K562 (cell line): ENCODE data around the gene DCAF10. TPM values are rescaled to one million over a fixed set of nuclear protein-coding genes. Genes with fewer than 3 reads are reported as not detected.
A peak's percentile ranks its signal among the peaks of the same experiment; 100 is the strongest.

Experiments used
- ATAC-seq: fragments of 200-7000 bp; cut with Tn5 transposase; 3 replicates; pipeline ENCODE4 v1.9.1; 2020; ENCODE audit warnings: moderate library complexity
- BruUV-seq: library from RNA; stranded (reverse); fragments of 400-500 nt; replicated peaks from 2 replicates; lab custom pipeline; 2021; lab: Mats Ljungman, UMichigan
- CTCF ChIA-PET: fragments of 300-600 bp; formaldehyde crosslinking; extraction: SDS; loops from one replicate; lab custom pipeline; 2021; ENCODE audit warnings: low intra/inter-chr PET ratio; lab: Yijun Ruan, JAX
- POLR2A ChIA-PET: fragments of 300-600, 350-650 bp; sonication (Branson Sonifier 250); formaldehyde crosslinking; extraction: SDS; loops from one replicate; lab custom pipeline; 2021; ENCODE audit warnings: antibody characterized with exemption, inconsistent platforms; lab: Yijun Ruan, JAX
- DNase-seq, 4 experiments: peaks; one replicate each; pipeline versions ENCODE4 v3.0.0 to v3.0.0-alpha.2; 2011 to 2018; ENCODE audit warnings: low spot score in 3 of 4, mixed read lengths in 3 of 4; ENCODE audit errors: extremely low read depth in 1 of 4
- FAIRE-seq: peaks from 2 replicates; lab custom pipeline; 2011; peaks lifted over from hg19 to GRCh38; lab: Jason Lieb, UNC
- H2AFZ ChIP-seq: 2 replicates; pipeline ENCODE4 v1.6.0; 2011; ENCODE audit warnings: low read depth, low read length, control low read depth, inconsistent platforms
- H3K27ac ChIP-seq: fragments of 200-600 bp; 3 replicates; pipeline ENCODE4 v1.8.0; 2011; ENCODE audit warnings: low read depth, mild to moderate bottlenecking, control low read depth, inconsistent platforms, low read length, moderate library complexity, mixed read lengths; ENCODE audit errors: extremely low read depth
- H3K27me3 ChIP-seq, 2 experiments: fragments of 300-600 bp in 1 of 2; 2 replicates in 1 of 2; 3 replicates in 1 of 2; pipeline versions ENCODE4 v1.6.0 to v1.8.0; 2011; ENCODE audit warnings: inconsistent platforms in 2 of 2, low read length in 2 of 2, mild to moderate bottlenecking in 1 of 2, mixed read lengths in 1 of 2, moderate library complexity in 1 of 2; ENCODE audit not compliant: control insufficient read depth in 2 of 2, insufficient read depth in 2 of 2
- H3K36me3 ChIP-seq: fragments of 300-600 bp; 3 replicates; pipeline ENCODE4 v1.8.0; 2011; ENCODE audit warnings: mild to moderate bottlenecking, low read length, inconsistent platforms; ENCODE audit not compliant: control insufficient read depth, insufficient read depth
- H3K4me1 ChIP-seq, 2 experiments: fragments of 200-600 bp in 1 of 2; replicated peaks in 1 of 2; 2 replicates in 1 of 2; 3 replicates in 1 of 2; pipeline versions ENCODE4 v1.5.1 to v1.8.0; 2011; ENCODE audit warnings: inconsistent platforms in 2 of 2, low read length in 2 of 2, mild to moderate bottlenecking in 1 of 2, mixed read lengths in 1 of 2, moderate library complexity in 1 of 2; ENCODE audit not compliant: control insufficient read depth in 2 of 2, insufficient read depth in 2 of 2
- H3K4me2 ChIP-seq: 2 replicates; pipeline ENCODE4 v1.6.1; 2011; ENCODE audit warnings: low read length, control low read depth, inconsistent platforms, mixed read lengths; ENCODE audit not compliant: insufficient read depth
- H3K4me3 ChIP-seq: fragments of 200-600 bp; sonication (generic), shearing (Covaris generic); 2 replicates; pipeline ENCODE4 v1.5.1; 2016; ENCODE audit warnings: control low read depth, inconsistent platforms
- H3K79me2 ChIP-seq: fragments of 200-600 bp; 3 replicates; pipeline ENCODE4 v1.8.0; 2011; ENCODE audit warnings: low read length, inconsistent platforms; ENCODE audit not compliant: control insufficient read depth, insufficient read depth
- H3K9ac ChIP-seq, 2 experiments: 2 replicates each; pipeline versions ENCODE4 v1.6.0 to v1.6.1; 2011; ENCODE audit warnings: low read depth in 2 of 2, low read length in 2 of 2, control low read depth in 1 of 2, inconsistent platforms in 1 of 2, mild to moderate bottlenecking in 1 of 2, mixed read lengths in 1 of 2; ENCODE audit not compliant: insufficient read depth in 1 of 2
- H3K9me1 ChIP-seq: one replicate; pipeline ENCODE4 v1.6.0; 2011; ENCODE audit warnings: inconsistent platforms, mild to moderate bottlenecking, low read length, moderate library complexity; ENCODE audit not compliant: control insufficient read depth, insufficient read depth
- H3K9me3 ChIP-seq: replicated peaks from 2 replicates; pipeline ENCODE4 v1.5.1; 2011; ENCODE audit warnings: low read depth, low read length, inconsistent platforms; ENCODE audit not compliant: control insufficient read depth, insufficient read depth
- H4K20me1 ChIP-seq: replicated peaks from 2 replicates; pipeline ENCODE4 v1.6.1; 2011; ENCODE audit warnings: low read length, inconsistent platforms, mixed read lengths; ENCODE audit not compliant: control insufficient read depth, insufficient read depth
- CBX5 ChIP-seq: IDR thresholded peaks from 2 replicates; pipeline ENCODE4 v1.6.1; 2014; ENCODE audit warnings: low read depth, borderline replicate concordance
- GATAD2A ChIP-seq: fragments of 450-650 bp; IDR thresholded peaks from 2 replicates; pipeline ENCODE4 v1.6.1; 2017
- HDAC2 ChIP-seq: fragments of 450-650 bp; IDR thresholded peaks from 2 replicates; pipeline ENCODE4 v1.6.1; 2016; ENCODE audit warnings: mild to moderate bottlenecking
- HDAC8 ChIP-seq: fragments of 450-650 bp; IDR thresholded peaks from 2 replicates; pipeline ENCODE4 v1.6.1; 2016; ENCODE audit warnings: mild to moderate bottlenecking, missing genetic modification characterization, moderate library complexity, missing compliant biosample characterization
- IRF1 ChIP-seq: sonication (generic); formaldehyde crosslinking; IDR thresholded peaks from 2 replicates; pipeline ENCODE4 v1.8.0; 2022; ENCODE audit warnings: missing genetic modification reagents, mild to moderate bottlenecking, borderline replicate concordance
- KDM4B ChIP-seq, 2 experiments: fragments of 450-650 bp in 1 of 2; sonication (generic) in 1 of 2; IDR thresholded peaks; 2 replicates each; pipeline ENCODE4 v1.6.1; 2016 to 2017; ENCODE audit warnings: borderline replicate concordance in 2 of 2, antibody characterized with exemption in 1 of 2, low read depth in 1 of 2, mild to moderate bottlenecking in 1 of 2
- LCOR ChIP-seq: sonication (generic); formaldehyde crosslinking; IDR thresholded peaks from 2 replicates; pipeline ENCODE4 v1.8.0; 2022; ENCODE audit warnings: mild to moderate bottlenecking, missing genetic modification reagents
- NCOA4 ChIP-seq: fragments of 450-650 bp; IDR thresholded peaks from 2 replicates; pipeline ENCODE4 v1.6.1; 2018; ENCODE audit warnings: mild to moderate bottlenecking; ENCODE audit not compliant: partially characterized antibody
- NFIX ChIP-seq: fragments of 250-450 bp; sonication (Bioruptor Pico); IDR thresholded peaks from 2 replicates; pipeline ENCODE4 v1.4.0; 2020; ENCODE audit warnings: low read depth, mild to moderate bottlenecking, moderate library complexity
- PHF20 ChIP-seq: fragments of 450-650 bp; IDR thresholded peaks from 2 replicates; pipeline ENCODE4 v1.6.1; 2018; ENCODE audit not compliant: partially characterized antibody
- POLR2G ChIP-seq: fragments of 200-400 bp; formaldehyde crosslinking; IDR thresholded peaks from 2 replicates; pipeline ENCODE4 v1.6.1; 2017; ENCODE audit warnings: low read depth, mild to moderate bottlenecking, antibody characterized with exemption, low read length, moderate library complexity
- RNF2 ChIP-seq: sonication (generic); IDR thresholded peaks from 2 replicates; pipeline ENCODE4 v1.6.1; 2016
- SP1 ChIP-seq: sonication (generic); formaldehyde crosslinking; IDR thresholded peaks from 2 replicates; pipeline ENCODE4 v1.8.1; 2022; ENCODE audit warnings: mild to moderate bottlenecking, missing genetic modification reagents
- TGIF2 ChIP-seq: sonication (generic); formaldehyde crosslinking; IDR thresholded peaks from 2 replicates; pipeline ENCODE4 v1.8.1; 2022; ENCODE audit warnings: mild to moderate bottlenecking, missing genetic modification reagents, moderate library complexity
- U2AF2 ChIP-seq: fragments of 200-400 bp; formaldehyde crosslinking; optimal IDR thresholded peaks from 2 replicates; pipeline ENCODE3; 2017; ENCODE audit warnings: low read depth, mild to moderate bottlenecking, low read length
- YBX1 ChIP-seq: fragments of 450-650 bp; IDR thresholded peaks from 2 replicates; pipeline ENCODE4 v1.7.1; 2016; ENCODE audit warnings: mild to moderate bottlenecking
- ZC3H11A ChIP-seq: IDR thresholded peaks from 2 replicates; pipeline ENCODE4 v1.6.1; 2012; ENCODE audit warnings: low read depth, low read length, improper control_type of control experiment
- ZNF253 ChIP-seq: fragments of 250-450 bp; sonication (Bioruptor Pico); conservative IDR thresholded peaks from 2 replicates; pipeline ENCODE4 v1.6.1; 2021; ENCODE audit warnings: mild to moderate bottlenecking
- ZNF445 ChIP-seq: fragments of 250-450 bp; sonication (Bioruptor Pico); IDR thresholded peaks from 2 replicates; pipeline ENCODE4 v1.4.0; 2020; ENCODE audit warnings: low read depth, mild to moderate bottlenecking, moderate library complexity
- WGBS: fragments of 100-300 bp; shearing (Covaris generic); methylation state at CpG from one replicate; pipeline ENCODE4 v1.1.6; 2016; ENCODE audit warnings: low coverage, mixed read lengths; ENCODE audit not compliant: insufficient coverage; ENCODE audit errors: missing lambda C conversion rate; 5-methylcytosine and 5-hydroxymethylcytosine counted together
- in situ Hi-C: fragments of 300-500 bp; cut with MboI; formaldehyde crosslinking; loops from 4 replicates; pipeline ENCODE4 v1.15.0; 2018; ENCODE audit warnings: inconsistent platforms, mixed read lengths
- intact Hi-C: fragments of 100-400 bp; cut with micrococcal nuclease; formaldehyde crosslinking; loops from 2 replicates; pipeline ENCODE4 v1.14.2; 2022
- polyA plus RNA-seq, 8 experiments: library from polyadenylated mRNA; depleted of rRNA in 4 of 8; stranded (reverse) in 5 of 8; unstranded in 3 of 8; fragments of >200 nt; fragmentation: Nextera tagmentation in 2 of 8; fragmentation: Illumina TruSeq in 1 of 8; extraction: Ambion mirVana in 2 of 8; extraction: Trizol in 1 of 8; gene quantifications; 2 replicates each; pipeline versions ENCODE4 v1.2.1 to v1.2.3, GENCODE V29; 2011 to 2014; ENCODE audit warnings: inconsistent platforms in 1 of 8, missing spikeins in 1 of 8
- total RNA-seq, 7 experiments: library from RNA; depleted of rRNA in 6 of 7; stranded (reverse); fragments of >200 nt in 6 of 7; fragmentation: Illumina TruSeq in 2 of 7; extraction: Trizol in 2 of 7; gene quantifications; 2 replicates each; pipeline versions ENCODE4 v1.2.1 to v1.2.3, GENCODE V29; 2011 to 2021; ENCODE audit warnings: low replicate concordance in 1 of 7
- TF ChIP-seq, protein P1 (sequence below): sonication (generic); formaldehyde crosslinking; IDR thresholded peaks from 2 replicates; pipeline ENCODE4 v1.8.0; 2022; ENCODE audit warnings: mild to moderate bottlenecking, missing genetic modification reagents

The DCAF10 gene
- total and polyA plus RNA-seq, 9 of the 15 experiments (the other 6 are each of a cell fraction or from before 2014, with no cell fraction given), result 6.8 to 40.1 (median 16.9) TPM

DNA sequence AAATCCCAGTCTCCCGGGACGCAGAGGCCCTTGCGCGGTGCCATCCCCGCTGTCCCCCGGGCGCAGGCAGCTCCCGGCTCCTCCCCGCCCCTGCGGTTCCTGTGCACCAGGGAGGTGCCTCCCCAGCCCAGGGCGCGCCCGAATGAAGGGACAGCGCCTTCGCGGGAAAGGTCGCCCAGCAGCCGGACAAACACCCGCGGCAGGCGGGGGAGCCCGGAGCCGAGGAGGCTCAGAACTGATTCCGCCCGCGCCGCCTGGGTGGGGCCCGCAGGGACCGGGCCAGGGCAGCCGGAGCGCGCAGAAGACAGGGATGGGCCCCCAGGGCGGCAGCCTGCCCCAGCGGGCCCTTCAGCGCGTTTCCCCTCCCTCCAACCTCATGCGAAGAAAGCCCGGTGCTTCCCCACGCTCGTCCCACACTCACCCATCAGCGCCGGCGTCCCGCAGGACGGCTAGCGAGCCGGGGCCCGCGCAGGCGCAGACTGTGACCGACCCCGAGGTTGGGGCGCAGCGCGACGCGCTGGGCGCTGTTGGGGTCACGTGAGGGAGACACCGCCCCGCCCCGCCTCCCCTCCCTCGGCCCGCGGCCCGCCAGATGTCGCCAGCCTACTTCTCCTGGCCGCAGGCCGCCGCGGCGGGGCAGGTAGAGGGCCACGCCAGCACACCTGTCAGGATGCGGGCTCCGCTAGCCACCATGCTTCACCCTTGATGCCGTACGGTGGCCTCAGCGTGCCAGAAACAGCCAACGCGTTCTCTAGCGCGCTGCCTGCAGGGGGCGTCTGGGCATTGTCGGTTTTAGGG lies 103.2 kb downstream of the DCAF10 start, which contains the start of gene SLC25A51:
Gene SLC25A51 (minus strand): TSS at position 481 of the 798 bp plus-strand sequence. CDS start 15,577 bp downstream, outside the sequence.
- peak within 1 kb of the TSS; percentile 97 for H2AFZ ChIP-seq
- peak within 1 kb of the TSS; percentile 77 to 94 for H3K9ac ChIP-seq
- peaks cover 32% of the 10 kb centered on the region for H3K79me2 ChIP-seq
- ATAC-seq (peak; percentile 90), FAIRE-seq (peak; percentile 77), DNase-seq (peak; percentile 96 to 99 (median 98))
- peaks cover 24% of the 10 kb centered on the region for H3K36me3 ChIP-seq
- intact Hi-C loops (loop anchor here (2.0 to 5.0 kb wide), 5 partner anchors 102 to 489 kb away; partner anchors contain the start of genes ALDH1B1, DCAF10 and TOMM5), in situ Hi-C loops (loop anchor here (10.0 kb wide), 2 partner anchors 149 to 419 kb away; partner anchors contain the start of genes POLR1E and TRMT10B)
- peak within 1 kb of the TSS; percentile 96 for H3K4me2 ChIP-seq
- no peaks in the 10 kb centered on the region for H3K9me1 ChIP-seq
- ChIA-PET CTCF (interaction anchor here (0.5 to 1.9 kb wide), 6 partner anchors 118 to 461 kb away, joined by 3 to 7 read pairs (median 3); partner anchors contain the start of gene SHB), POLR2A (interaction anchor here (0.6 to 2.3 kb wide), 8 partner anchors 8 to 423 kb away, joined by 3 to 8 read pairs (median 4); no protein-coding TSS in a partner anchor)
- H3K4me3 ChIP-seq, result peak within 1 kb of the TSS; percentile 86
- H3K9me3 ChIP-seq, result no peaks in the 10 kb centered on the region
- no peaks in the 10 kb centered on the region for H3K27me3 ChIP-seq
- TSS peak; percentile 55 for BruUV-seq
- peaks cover 22 to 32% of the 10 kb centered on the region in 2 experiments for H3K4me1 ChIP-seq
- peak within 1 kb of the TSS; percentile 71 for H3K27ac ChIP-seq
- whole genome bisulfite sequencing, result under 1% methylated on average over 54 of the region's 84 CpGs
- H4K20me1 ChIP-seq, result no peaks in the 10 kb centered on the region
- TF ChIP-seq HDAC2 (peak; percentile 43), NFIX (CRISPR knock-in tag) (no peak), GATAD2A (peak; percentile 56; the same call in 1 of the 2 replicates), YBX1 (no peak), TGIF2 (CRISPR knock-in tag) (peak; percentile 94), CBX5 (0 out of 2 replicates have a peak, but pooled peaks have one; percentile 75), LCOR (peak; percentile 98), KDM4B (IDR thresholded peaks at IDR 0.05; ENCODE audit: borderline replicate concordance in 2 of 2, low read depth in 1 of 2) (0 out of 4 replicates have a peak, but pooled peaks of 1 of the 2 experiments have one; percentile 85), PHF20 (peak; percentile 85), ZC3H11A (0 out of 2 replicates have a peak, but pooled peaks have one; percentile 66), IRF1 (CRISPR knock-in tag) (peak; percentile 23; the same call in 1 of the 2 replicates), POLR2G (peak; percentile 91), RNF2 (peak; percentile 92), ZNF445 (CRISPR knock-in tag) (0 out of 2 replicates have a peak, but pooled peaks have one; percentile 11), NCOA4 (no peak), HDAC8 (tag) (0 out of 2 replicates have a peak, but pooled peaks have one; percentile 68), ZNF253 (no peak), SP1 (CRISPR knock-in tag) (no peak; the same call in 1 of the 2 replicates), U2AF2 (no peak)
- TF ChIP-seq, protein P1, sequence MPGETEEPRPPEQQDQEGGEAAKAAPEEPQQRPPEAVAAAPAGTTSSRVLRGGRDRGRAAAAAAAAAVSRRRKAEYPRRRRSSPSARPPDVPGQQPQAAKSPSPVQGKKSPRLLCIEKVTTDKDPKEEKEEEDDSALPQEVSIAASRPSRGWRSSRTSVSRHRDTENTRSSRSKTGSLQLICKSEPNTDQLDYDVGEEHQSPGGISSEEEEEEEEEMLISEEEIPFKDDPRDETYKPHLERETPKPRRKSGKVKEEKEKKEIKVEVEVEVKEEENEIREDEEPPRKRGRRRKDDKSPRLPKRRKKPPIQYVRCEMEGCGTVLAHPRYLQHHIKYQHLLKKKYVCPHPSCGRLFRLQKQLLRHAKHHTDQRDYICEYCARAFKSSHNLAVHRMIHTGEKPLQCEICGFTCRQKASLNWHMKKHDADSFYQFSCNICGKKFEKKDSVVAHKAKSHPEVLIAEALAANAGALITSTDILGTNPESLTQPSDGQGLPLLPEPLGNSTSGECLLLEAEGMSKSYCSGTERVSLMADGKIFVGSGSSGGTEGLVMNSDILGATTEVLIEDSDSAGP, result peak; percentile 78
